ENCODE results near the gene TMEM44. TPM values are rescaled to one million over a fixed set of nuclear protein-coding genes. Genes with fewer than 3 reads are reported as not detected.

TMEM44 gene
- total RNA-seq, 2 donors from 2014 or later = 1.8 to 9.6 TPM

DNA sequence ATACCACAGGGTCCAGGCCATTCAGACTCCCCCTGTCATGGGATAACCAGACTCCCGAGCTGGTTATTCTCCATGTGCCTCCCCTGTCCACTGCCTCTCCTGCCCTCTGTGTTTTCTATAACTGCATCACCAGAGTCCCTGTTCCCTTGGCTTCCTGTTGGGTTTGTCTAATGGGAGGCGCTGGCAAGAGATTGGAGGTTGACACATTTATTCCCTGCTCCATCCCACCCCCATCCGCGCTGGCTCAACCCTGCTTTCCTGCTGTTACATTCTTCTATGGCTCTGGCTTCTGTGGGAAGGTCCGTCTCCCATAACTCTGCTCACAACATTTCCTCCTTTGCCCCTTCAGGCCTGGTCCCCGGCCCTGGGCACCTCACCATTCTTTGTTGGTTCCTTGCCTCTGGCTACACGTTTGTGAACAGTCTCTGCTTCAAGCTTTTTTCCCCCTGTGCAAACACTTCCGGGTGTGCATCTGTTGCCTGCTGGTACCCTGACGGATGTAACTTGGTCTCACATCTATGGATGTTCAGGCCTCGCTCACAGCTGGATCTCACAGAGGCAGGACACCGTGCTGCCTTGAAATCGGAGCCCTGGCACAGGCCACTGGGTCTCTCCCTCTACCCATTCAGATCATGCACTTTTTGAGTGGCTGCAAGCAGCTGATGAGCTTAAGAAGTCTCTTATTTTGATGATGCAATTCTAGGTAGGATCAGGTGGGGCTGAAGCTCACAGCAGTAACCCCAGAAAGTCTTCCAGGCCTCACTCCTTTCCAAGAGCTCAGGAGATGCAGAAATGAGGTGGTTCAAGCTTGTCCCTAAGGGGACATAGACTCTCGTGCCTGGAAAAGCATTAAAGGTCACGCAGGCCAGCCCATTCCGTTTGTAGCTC is 77.8 kb downstream of the TMEM44 start:
- Histone ChIP-seq H3K4me1 (peaks cover 8% of the 10 kb centered on the region), H3K36me3 (replicated peaks in 1 of 2; ENCODE audit: insufficient read depth in 1 of 2, low read depth in 2 of 2) (no peaks in the 10 kb centered on the region), H3K27me3 (no peaks in the 10 kb centered on the region), H3K4me3 (no peak overlapping the region), H3K9me3 (no peaks in the 10 kb centered on the region), H3K27ac (no peak overlapping the region)
- WGBS, 2 donors = 78 to 82% methylated on average over 15 of the region's 15 CpGs
- no peak for ATAC-seq
- no peak for DNase-seq
- no peak for TF ChIP-seq POLR2A (IDR thresholded peaks at IDR 0.05)
- no peak for TF ChIP-seq CTCF (IDR thresholded peaks at IDR 0.05)
- intact Hi-C loops (cut with DNase I) = no loop called here

DNA sequence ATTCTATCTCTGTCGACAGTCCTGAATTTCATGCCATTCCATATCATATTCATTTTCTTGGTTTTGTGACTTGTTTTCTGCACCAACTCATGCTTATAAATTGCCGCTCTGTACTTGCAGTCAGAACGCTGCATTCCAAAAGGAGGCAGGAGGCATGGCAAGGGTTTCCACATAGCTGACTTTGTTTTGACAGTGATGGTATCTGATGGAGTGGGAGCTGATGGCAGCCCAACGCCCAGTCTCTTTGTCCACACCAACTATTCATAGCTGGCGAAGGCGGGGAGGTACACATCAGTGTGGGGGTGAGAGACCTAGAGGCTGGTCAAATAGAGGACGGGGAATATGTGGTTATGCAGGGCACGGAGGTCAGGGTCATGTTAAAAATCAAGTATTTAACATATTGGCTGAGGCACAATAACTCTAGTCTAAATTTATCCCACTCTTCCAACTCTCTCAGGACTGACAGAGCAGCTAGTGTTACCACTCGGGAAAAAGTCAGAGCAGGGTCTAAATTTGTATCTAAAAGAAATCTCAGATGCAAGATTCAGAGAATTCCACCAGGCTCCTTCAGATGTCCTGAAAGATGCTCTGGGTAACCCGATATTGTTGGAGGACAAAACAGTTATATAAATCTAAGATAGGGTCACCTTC is 78.6 kb downstream of the TMEM44 start:
- H3K36me3 ChIP-seq (replicated peaks in 1 of 2; ENCODE audit: insufficient read depth in 1 of 2, low read depth in 2 of 2) = no peaks in the 10 kb centered on the region
- intact Hi-C loops (cut with DNase I) = no loop called here
- no peak for TF ChIP-seq POLR2A (IDR thresholded peaks at IDR 0.05)
- TF ChIP-seq CTCF (IDR thresholded peaks at IDR 0.05) = no peak
- H3K4me1 ChIP-seq = peaks cover 3% of the 10 kb centered on the region
- H3K9me3 ChIP-seq = no peaks in the 10 kb centered on the region
- WGBS, 2 donors = 72 to 83% methylated on average over 10 of the region's 10 CpGs
- H3K27ac ChIP-seq = no peak overlapping the region
- H3K4me3 ChIP-seq = no peak overlapping the region
- ATAC-seq = no peak
- DNase-seq = no peak
- H3K27me3 ChIP-seq = no peaks in the 10 kb centered on the region

- Histone ChIP-seq H3K9me3 (no peaks in the 10 kb centered on the region), H3K36me3 (replicated peaks in 1 of 2; ENCODE audit: insufficient read depth in 1 of 2, low read depth in 2 of 2) (no peaks in the 10 kb centered on the region), H3K4me3 (no peak overlapping the region), H3K27me3 (no peaks in the 10 kb centered on the region), H3K4me1 (no peaks in the 10 kb centered on the region), H3K27ac (no peak overlapping the region)
- ATAC-seq = no peak
- TF ChIP-seq CTCF (IDR thresholded peaks at IDR 0.05) = no peak
- TF ChIP-seq POLR2A (IDR thresholded peaks at IDR 0.05) = no peak
- 90 to 91% methylated on average over 8 of the region's 8 CpGs for WGBS, 2 donors
- intact Hi-C loops (cut with DNase I) = no loop called here
- no peak for DNase-seq
Measured at GRCh38 chr3:194552327-194552949, 80.8 kb downstream of the TMEM44 start.

- no peak for ATAC-seq
- Histone ChIP-seq H3K36me3 (replicated peaks in 1 of 2; ENCODE audit: insufficient read depth in 1 of 2, low read depth in 2 of 2) (no peaks in the 10 kb centered on the region), H3K9me3 (no peaks in the 10 kb centered on the region), H3K4me1 (no peaks in the 10 kb centered on the region), H3K27me3 (no peaks in the 10 kb centered on the region), H3K27ac (no peak overlapping the region), H3K4me3 (no peak overlapping the region)
- 82 to 93% methylated on average over 9 of the region's 9 CpGs for WGBS, 2 donors
- intact Hi-C loops (cut with DNase I) = no loop called here
- TF ChIP-seq POLR2A (IDR thresholded peaks at IDR 0.05) (no peak), CTCF (IDR thresholded peaks at IDR 0.05) (no peak)
- no peak for DNase-seq
Measured at GRCh38 chr3:194549853-194550252, 83.4 kb downstream of the TMEM44 start.

Data from body of pancreas (tissue), 4 donors.